DMS114 treated with DMSO at 0.1 percent for 48 hours (cell line): Measurements from ENCODE around the gene TRPM2.
A peak's percentile ranks its signal among the peaks of the same experiment; 100 is the strongest.
"Not testable (repeated sequence)": the region's sequence is repeated elsewhere in the genome, so short reads cannot be mapped to it uniquely, and the experiment has no call there.

Experiments used
- DNase-seq: peaks from one replicate; lab custom pipeline; 2025; ENCODE audit not compliant: unreplicated experiment; lab: John Stamatoyannopoulos, UW

TRPM2 gene

DNA sequence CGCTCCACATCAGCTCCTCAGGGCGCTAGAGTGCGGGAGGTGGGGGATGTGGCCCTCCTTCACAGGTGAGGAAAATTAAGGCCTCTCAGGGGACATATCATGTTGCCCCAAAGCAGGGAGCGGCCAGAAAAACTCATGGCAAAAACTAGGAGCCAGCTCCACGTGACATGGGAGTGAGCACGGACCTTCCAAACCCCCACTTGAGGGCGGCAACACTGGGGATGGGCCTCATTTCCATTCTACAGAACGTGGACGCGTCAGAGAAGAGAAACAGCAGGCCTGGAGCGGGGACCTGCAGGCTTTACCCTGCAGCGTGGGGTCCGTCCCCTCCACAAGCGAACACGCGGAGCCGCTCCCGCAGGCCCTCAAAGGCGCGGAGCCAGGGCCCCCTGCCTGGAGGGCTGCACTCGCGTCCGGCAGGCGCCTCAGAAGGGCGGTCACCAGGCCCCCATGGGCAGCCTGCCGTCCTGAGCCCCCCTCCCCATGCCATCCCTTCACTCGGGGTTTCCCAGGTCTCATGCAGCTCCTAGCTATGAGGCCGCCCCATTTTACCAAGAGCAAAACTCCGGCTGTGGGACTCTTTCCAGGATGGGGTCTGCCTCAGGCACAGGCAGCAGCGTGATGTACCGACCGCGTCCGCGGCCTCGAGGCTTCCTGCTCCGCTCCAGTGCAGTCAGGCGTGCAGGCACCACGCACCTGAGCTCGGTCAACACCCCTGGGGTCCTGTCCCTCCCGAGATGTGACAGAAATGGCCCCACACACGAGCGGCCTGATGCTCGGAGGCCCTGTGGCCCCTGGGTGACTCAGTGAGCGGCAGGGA is 19.7 kb upstream of the TRPM2 start:
- DNase-seq = no peak

- no peak for DNase-seq
Observed at GRCh38 chr21:44334329-44335030, 18.9 kb upstream of the TRPM2 start.

- DNase-seq = no peak
Observed at GRCh38 chr21:44335266-44336059, 18.0 kb upstream of the TRPM2 start.

DNA sequence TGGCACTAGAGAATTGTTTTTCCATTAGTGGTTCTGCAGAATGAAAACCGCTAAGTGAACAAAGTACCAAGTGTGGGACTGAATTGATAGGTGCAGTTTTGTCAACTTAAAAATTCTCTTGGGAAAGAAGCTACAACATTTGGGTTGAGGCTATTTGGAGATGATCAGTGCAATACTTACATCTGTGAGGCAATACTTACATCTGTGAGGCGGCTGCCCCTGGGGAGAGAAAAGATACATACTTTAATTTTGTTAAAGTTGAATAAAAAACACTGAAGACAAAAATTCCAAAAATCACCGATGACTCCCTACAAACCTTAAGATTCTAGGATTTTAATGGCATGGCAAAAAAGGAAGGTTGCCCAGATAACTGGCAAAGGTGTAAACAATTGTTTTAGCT is 16.0 kb upstream of the TRPM2 start:
- no peak for DNase-seq

DNA sequence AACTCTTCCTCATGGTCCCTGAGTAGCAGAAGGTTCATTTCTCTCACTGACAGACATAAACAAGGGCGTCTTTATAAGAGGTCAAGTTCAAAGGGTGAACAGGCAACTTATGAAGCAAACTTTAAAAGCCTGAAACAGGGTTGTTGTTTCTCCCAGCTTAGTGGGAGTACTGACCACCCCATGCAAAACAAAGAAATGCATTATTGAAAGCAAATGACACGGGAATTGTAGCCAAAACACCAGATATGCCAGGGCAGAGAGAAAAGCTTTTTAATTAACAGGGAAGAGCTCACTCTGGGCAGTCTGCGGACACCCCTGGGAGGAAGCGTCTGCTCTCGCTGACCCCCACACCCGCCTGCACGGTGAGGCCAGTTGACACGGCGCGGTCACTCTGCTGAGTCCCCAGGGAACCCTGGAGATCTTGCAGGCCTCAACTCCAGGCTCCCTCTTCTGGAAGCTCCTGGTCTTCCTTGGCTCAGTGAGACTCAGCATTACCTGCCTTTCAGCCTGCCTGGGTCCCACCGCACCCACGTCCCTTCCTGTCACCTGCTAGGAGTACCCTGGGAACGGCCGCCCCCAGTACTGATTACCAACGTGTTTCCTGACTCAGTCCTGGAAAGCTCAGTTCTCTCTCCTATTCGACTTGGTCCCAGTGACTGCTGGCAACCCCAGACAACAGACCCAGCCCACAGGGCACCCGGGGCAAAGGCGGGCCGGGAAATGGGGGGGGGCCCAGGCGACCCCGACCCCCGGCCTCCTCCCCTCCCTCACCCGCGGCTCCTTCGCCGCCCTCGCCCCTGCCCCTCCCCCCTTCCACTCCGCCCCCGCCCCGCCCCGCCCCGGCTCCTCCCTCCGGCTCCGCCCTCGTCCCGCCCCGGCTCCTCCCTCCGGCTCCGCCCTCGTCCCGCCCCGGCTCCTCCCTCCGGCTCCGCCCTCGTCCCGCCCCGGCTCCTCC is 15.2 kb upstream of the TRPM2 start:
- DNase-seq = peak; percentile 5

DNA sequence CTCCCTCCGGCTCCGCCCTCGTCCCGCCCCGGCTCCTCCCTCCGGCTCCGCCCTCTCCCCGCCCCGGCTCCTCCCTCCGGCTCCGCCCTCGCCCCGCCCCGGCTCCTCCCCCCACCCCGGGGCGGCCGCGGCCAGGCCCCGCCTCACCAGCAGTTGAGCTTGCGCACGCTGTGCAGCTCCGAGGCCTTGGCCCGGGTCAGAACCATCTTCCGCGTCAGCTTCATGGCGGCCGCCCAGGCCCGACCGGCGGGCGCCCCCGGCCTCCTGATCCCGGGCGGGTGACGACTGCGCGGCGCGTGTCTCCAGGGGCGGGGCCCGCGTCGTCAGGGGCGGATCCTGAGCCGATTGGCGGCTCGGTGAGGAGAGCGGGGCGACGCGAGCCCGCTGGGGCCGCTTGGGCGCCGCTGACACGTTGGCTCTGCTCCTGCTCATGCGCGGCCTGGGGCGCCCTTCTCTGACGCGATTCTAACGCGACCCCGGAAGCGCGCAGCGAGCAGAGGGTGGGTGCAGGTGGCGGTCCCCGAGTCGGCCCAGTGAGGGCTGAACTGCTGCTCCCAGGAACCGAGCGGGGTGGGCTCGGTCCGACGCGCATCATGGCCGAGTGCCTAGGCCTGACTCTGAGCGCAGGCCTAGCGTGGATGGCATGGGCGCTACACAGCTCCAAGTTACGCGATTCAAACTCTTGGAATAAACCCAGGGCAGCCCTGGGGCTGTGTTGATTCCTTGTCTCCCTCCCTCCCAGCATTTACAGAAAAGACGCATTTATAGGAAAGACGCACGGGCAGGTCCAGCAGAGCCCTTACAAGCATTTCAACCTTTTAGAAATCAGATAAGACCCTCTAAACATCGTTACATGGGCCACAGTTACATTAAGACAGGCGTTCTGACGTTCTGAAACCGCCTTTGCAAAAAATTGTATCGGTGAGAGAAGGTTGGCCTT is 14.2 kb upstream of the TRPM2 start, which contains the start of gene CFAP410:
TSS of gene CFAP410 (minus strand) at position 420 of the 940 bp plus-strand sequence. CDS start at position 224, 196 bp downstream.
- peak; percentile 76 for DNase-seq

DNA sequence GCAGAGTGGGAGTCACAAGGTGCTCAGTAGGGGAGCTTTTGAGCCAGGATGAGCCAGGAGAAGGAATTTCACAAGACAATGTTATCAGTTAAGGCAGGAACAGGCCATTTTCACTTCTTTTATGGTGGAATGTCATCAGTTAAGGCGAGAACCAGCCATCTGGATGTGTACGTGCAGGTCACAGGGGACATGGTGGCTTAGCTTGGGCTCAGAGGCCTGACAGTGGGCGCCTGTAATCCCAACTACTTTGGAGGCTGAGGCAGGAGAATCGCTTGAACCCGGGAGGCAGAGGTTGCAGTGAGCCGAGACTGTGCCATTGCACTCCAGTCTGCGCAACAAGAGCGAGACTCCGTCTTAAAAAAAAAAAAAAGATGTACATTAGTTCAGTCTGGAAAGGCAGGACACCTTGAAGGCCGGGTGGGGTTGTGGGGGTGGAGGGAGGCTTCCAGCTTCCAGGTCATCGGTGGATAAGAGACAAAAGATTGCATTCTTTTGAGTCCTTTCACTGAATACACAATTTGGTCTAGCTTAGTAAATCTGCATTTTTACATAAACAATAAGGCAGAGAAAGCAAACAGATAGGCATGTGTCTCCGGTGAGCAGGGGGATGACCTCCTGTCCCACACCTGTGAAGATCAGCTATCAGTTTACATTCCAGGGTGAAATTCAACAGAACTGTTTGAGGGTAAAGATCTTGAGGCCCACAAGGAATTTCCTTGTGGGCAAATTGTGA is 11.5 kb upstream of the TRPM2 start:
- not testable (repeated sequence) for DNase-seq

GRCh38 chr21:44342981-44343380 is 10.4 kb upstream of the TRPM2 start:
- not testable (repeated sequence) for DNase-seq

DNA sequence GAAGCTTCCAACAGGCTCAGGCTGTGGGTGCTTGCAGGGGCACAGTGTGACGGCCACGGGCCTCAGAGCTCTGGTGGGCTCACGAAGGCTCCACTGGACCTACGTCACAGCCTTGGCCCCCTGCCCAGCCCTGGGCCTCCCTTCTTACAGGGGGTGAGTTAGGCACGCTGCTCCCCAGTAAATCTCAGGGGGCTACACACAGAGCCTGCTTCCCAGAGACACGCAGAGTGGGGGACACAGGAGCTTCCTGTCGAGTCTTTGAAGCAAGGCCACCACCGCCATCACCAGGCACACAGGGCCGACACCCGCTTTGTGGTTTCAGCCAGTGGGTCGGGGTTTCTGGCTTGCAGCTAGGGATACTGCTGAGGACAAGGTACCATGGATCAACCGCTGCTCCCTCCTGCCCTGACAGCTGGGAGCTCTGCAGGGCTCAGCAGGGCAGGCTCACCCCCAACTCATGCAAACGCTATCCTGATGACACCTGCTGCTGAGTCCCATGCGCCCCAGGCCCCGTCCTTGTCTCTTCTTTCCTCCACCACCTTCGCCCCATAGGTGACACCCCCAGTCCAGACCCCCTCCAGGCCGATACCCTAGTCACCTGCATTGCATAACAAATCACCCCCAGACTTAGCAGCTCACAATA is 8.8 kb upstream of the TRPM2 start:
- no peak for DNase-seq

- DNase-seq = no peak
Observed at GRCh38 chr21:44345495-44345894, 7.9 kb upstream of the TRPM2 start.

GRCh38 chr21:44347911-44348451 is 5.4 kb upstream of the TRPM2 start:
- DNase-seq = no peak

DNA sequence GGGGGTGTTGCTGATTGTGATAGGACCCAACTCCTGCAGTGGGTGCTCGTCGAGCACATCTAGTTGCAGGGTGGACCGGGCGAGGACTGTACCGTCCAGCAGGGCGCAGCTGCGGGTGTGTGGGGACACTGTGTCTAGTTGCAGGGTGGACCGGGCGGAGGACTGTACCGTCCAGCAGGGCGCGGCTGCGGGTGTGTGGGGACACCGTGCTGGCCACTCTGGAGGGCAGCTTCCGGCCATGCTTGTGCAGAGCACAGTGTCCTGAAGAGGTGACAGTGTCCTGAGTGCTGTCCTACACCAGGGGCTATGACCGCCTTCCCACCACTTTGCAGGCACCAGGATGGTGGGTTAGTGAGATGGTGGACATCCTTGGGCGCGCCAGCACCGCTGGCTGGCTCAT is 4.6 kb upstream of the TRPM2 start:
- no peak for DNase-seq

DNA sequence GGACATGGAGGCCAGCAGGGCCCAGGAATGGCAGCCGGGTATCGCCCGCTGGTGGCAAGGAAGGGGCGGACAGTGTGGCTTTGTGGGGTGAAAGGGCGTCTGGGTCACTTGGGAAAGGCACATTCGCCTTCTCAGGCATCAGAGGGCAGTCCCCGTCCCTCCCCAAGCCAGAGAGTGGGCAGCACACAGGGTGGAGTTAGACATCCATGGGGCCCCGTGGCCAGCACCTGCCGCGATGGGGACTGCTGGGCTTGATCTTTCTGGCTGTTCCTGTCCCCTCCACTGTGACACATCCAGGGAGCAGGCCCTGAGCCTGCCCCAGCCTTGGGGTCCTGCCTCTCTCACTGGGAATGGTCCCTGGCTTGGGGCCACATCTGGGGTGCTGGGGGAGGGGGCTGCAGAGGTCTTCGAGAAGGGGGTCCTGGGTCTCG is 4.0 kb upstream of the TRPM2 start:
- no peak for DNase-seq

DNA sequence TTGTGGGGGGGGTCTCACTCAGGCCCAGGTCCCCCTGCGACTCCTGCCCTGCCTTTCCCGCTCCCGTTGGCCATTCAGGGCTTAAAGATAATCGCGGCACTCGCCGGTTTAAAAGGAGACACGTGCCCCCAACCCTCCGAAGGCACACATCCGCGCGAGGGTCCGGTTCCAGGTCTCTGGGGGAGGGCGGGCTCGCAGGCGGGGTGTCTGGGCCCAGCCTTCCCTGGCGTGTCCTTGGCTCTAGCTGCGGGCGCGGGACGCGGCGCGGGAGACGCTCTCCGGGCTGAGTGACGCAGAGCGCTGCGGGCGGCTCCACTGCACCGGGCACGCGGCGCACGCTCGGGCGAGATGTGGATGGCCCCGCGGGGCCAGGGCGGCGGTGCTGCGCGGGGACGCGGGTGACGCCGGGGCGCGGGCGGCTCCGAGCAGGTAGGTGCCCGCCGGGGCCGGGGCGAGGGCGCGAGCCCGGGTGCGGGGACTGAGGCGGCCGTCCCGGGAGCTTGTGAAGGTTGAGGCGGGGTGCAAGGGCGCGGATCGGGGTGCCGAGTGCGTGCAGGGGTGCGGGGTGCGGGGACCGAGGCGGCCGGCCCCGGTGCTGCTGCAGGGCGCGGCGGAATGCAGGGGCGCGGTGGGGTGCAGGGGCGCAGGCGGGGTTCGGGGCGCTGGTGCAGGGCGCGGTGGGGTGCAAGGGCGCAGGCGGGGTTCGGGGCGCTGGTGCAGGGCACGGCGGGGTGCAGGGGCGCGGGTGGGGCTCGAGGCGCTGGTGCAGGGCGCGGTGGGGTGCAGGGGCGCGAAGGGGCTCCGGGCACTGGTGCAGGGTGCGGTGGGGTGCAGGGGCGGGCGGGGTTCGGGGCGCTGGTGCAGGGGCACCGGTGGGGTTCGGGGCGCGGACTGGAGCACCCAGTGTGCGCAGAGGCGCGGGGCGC is 3.3 kb upstream of the TRPM2 start:
- DNase-seq = no peak

GRCh38 chr21:44350773-44351481 is 2.5 kb upstream of the TRPM2 start:
- DNase-seq = no peak
